NOMO-1 treated with dmso at 0.1 percent for 144 hours (cell line): ENCODE data around the gene SULT6B1.
"Not testable (repeated sequence)": the region's sequence is repeated elsewhere in the genome, so short reads cannot be mapped to it uniquely, and the experiment has no call there.

Experiments used
- DNase-seq: peaks from one replicate; lab custom pipeline; 2025; ENCODE audit not compliant: unreplicated experiment; lab: John Stamatoyannopoulos, UW

The SULT6B1 gene, protein sequence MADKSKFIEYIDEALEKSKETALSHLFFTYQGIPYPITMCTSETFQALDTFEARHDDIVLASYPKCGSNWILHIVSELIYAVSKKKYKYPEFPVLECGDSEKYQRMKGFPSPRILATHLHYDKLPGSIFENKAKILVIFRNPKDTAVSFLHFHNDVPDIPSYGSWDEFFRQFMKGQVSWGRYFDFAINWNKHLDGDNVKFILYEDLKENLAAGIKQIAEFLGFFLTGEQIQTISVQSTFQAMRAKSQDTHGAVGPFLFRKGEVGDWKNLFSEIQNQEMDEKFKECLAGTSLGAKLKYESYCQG

DNA sequence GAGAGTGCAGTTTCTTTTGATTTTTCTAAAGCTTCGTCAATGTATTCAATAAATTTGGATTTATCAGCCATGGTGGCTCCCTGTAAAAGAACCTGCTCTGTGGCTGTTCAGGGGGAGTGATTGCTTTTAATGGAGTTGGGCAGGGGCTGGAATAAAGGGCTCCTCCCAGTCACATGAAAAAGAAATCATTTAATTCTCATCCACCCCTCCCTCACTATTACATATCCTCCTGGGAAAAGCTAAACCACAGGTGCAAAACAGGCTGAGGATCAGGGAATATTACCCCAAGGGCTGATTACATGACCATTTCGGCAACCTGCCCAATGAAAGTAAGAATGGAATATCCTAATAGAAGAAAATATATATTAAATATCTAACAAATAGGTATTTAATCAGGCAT is at the start of gene SULT6B1:
TSS of gene SULT6B1 (minus strand) at position 101 of the 400 bp plus-strand sequence. CDS start at position 71, 30 bp downstream.
- DNase-seq = no peak

GRCh38 chr2:37232131-37232933 is 43.9 kb upstream of the SULT6B1 start:
- no peak for DNase-seq

DNA sequence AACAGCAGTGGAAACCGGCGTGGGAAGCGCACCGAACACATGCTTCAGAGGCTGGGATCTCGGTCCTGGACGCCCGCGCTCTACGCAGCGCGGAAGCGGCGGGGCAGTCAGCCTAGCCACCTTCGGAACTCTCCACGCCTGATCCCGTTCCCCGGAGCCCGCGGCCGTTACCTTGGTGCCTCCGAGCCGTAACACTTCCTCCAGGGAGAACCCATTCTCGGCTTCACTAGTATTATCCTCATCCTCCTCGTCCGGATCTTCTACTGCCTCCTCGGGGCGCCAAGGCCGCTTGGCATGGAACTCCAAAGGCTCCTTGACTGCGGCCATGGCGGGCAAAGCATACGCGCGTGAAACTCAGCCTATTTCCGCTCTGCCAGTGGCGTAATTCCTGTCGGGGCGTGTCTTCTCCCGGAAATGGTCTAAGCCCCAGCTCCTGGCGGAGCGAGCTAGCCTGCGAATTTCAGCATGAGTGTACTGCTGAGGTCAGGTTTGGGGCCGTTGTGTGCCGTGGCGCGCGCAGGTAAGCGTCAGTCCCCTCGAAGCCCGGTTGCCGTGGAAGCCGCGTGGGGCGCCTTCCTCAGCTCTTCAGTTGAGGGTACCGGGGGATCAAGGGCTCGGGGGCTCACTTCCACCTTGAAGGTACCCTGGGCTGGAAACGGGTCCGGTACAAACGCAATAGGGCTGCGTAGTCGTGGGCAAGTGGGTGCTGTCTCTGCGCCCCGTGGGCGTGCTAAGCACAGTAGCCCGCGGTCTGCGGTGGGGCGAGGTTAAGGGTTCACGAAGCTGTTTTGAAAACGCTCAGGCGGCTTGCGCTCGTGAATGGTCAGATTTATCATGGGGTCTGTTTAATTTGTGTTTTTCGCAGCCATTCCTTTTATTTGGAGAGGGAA is 43.0 kb upstream of the SULT6B1 start, which contains the start of the genes CEBPZ and NDUFAF7:
TSS of gene CEBPZ (minus strand) at position 356 of the 890 bp plus-strand sequence. CDS start at position 327, 29 bp downstream.
TSS of gene NDUFAF7 (plus strand) at position 418 of the 890 bp plus-strand sequence. CDS start at position 466, 48 bp downstream.
- peak; percentile 92 for DNase-seq

DNA sequence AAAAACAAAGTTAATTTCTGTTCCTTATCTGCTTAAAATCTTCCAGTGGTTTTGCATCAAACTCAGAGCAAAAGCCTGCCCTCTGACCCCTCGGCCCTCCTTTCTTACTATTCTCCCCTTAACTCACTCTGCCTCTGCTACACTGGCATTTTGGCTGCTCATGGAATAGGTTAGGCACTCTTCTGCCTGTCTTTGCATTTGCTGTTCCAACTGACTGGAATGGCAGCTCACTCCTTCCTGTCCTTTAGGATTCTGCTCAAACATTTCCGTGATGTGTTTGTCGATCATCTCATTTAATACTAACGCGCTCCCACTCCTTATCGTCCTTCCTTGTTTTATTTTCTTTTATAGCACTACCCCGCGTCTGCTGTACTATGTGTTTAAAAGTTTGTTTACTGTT is 42.1 kb upstream of the SULT6B1 start:
- no peak for DNase-seq

- no peak for DNase-seq
These were observed 40.3 kb upstream of the SULT6B1 start for GRCh38 chr2:37228788-37229187.

GRCh38 chr2:37226863-37227262 is 38.4 kb upstream of the SULT6B1 start:
- no peak for DNase-seq

DNA sequence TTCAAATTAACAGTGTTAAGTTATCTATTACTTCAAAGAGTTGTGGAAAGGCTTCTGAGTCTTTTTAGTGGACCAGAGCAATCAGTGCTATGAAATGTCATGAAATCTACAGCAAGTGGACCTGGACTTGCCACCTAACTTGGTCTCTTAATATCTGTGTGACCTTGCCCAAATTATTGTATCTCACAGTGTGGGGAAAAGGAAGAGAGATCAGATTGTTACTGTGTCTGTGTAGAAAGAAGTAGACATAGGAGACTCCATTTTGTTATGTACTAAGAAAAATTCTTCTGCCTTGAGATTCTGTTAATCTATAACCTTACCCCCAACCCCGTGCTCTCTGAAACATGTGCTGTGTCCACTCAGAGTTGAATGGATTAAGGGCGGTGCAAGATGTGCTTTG is 36.7 kb upstream of the SULT6B1 start:
- not testable (repeated sequence) for DNase-seq

DNA sequence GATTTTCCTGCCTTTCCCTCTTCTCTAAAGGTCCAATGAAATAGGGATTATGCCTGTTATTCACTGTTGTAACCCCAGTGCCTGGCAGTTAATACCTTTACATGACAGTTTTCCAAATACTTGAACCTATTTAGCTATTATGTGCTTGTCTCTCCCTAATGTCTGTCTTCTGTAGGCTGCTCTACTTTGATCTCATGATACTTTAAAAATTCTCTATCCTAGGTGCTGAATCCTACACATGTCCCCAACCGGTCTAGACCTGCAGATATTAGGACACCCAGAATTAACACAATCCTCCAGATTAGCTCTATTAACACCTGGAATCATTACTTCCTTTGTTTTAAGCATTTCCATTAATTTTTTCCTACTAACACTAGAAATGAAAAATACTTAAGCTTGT is 35.6 kb upstream of the SULT6B1 start:
- DNase-seq = no peak

DNA sequence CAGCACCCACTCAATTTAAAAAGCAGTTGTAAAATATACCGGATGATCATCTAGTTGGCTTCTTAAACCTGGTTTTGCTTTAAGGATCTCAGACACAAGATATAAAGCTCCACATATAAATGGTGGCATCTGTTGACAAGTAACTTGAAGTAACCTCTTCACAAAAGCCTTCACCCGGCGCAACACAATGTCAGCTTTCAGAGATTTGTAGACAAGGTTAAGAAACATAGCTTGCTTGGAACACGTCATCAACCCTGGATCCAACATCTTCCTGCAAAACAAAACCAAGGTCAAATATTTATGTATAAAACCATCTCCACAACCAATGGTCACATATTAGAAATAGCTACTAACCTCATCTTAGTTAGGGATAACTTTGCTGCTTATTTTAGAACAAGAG is 34.7 kb upstream of the SULT6B1 start:
- DNase-seq = no peak

- no peak for DNase-seq
These were observed 30.6 kb upstream of the SULT6B1 start for GRCh38 chr2:37219046-37219445.

- no peak for DNase-seq
These were observed 26.8 kb upstream of the SULT6B1 start for GRCh38 chr2:37215250-37215649.

- no peak for DNase-seq
These were observed 23.5 kb upstream of the SULT6B1 start for GRCh38 chr2:37211939-37212338.

DNA sequence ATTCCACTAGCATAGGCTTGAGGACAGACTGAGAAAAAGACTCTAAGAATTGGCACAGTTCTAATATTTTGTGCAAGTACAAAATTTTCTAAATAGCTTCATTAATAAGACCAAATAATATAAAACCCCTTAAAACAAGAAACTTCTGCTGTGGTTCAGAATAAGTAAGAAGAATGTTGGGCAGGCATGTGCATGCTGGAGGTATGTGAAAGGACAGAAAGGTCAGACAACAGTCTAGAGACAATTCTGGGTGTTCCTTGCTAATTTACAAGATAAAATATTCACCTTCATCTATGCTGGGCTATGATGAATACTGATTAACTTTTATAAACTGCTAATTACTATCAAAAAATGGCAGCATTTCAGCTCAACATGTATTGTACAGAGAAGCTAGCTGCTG is 22.7 kb upstream of the SULT6B1 start:
- no peak for DNase-seq

- DNase-seq = not testable (repeated sequence)
These were observed 18.3 kb upstream of the SULT6B1 start for GRCh38 chr2:37206760-37207159.

GRCh38 chr2:37205689-37206341 is 17.3 kb upstream of the SULT6B1 start:
- DNase-seq = no peak

DNA sequence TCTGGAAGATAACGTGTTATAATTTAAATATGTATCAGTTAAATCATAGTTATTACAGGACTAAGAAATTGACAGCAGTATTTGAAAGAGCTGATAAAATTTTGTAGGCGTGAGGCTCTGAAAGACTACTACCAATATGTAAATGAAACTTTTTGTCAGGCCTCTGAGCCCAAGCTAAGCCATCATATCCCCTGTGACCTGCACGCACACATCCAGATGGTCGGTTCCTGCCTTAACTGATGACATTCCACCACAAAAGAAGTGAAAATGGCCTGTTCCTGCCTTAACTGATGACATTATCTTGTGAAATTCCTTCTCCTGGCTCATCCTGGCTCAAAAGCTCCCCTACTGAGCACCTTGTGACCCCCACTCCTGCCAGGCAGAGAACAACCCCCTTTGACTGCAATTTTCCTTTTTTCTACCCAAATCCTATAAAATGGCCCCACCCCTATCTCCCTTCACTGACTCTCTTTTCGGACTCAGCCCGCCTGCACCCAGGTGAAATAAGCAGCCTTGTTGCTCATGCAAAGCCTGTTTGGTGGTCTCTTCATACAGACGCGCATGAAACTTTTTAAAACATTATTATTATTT is 16.7 kb upstream of the SULT6B1 start:
- not testable (repeated sequence) for DNase-seq

DNA sequence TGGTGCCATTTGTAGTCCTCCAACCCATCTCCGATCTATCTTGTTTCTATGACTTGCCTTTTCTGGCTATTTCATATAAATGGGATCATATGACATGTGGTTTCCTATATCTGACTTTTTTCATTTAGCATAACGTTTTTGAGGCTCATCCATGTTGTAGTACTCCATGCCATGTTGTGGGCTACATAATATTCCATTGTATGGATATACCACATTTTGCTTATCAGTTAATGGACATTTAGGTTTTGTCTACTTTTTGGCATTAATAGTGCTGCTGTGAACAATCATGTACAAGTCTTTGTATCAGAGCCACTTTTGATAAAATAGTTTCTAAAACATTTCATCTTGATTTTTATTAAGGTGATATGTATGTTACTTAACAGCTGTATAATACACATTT is 15.2 kb upstream of the SULT6B1 start:
- no peak for DNase-seq

GRCh38 chr2:37201766-37202165 is 13.3 kb upstream of the SULT6B1 start:
- DNase-seq = no peak

DNA sequence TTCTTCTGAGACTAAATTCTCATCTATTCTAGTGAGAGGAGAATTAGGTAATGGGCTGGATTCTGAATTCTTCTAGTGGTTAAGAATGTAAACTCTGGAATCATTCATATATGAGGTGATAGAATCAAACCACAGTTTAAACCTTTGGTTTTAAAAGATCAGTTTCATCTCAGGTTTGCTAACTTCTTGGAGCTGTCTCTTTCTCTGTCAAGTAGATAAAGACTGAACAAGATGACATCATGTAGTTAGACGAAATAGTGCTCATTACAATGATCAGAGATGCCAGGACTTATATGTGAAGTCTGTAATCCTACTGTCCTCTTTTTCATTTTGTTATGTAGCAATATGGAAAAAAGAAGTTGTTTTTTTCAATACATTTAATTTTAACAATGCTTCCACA is 12.7 kb upstream of the SULT6B1 start:
- no peak for DNase-seq

- no peak for DNase-seq
These were observed 10.2 kb upstream of the SULT6B1 start for GRCh38 chr2:37198681-37199065.
